ENCODE data around the gene SSTR1. TPM values are rescaled to one million over a fixed set of nuclear protein-coding genes. Genes with fewer than 3 reads are reported as not detected.
"Not testable (repeated sequence)": the region's sequence is repeated elsewhere in the genome, so short reads cannot be mapped to it uniquely, and the experiment has no call there.

Gene SSTR1, protein sequence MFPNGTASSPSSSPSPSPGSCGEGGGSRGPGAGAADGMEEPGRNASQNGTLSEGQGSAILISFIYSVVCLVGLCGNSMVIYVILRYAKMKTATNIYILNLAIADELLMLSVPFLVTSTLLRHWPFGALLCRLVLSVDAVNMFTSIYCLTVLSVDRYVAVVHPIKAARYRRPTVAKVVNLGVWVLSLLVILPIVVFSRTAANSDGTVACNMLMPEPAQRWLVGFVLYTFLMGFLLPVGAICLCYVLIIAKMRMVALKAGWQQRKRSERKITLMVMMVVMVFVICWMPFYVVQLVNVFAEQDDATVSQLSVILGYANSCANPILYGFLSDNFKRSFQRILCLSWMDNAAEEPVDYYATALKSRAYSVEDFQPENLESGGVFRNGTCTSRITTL
- 0.37 TPM for total RNA-seq
- long read RNA-seq, partial matches to known transcripts, result 0 of 1 reads
- long read RNA-seq, other reads (novel, unspliced or antisense), result 1 of 1 reads

- peak; percentile 23 for DNase-seq
- ATAC-seq, result no peak
- intact Hi-C loops (cut with micrococcal nuclease), result no loop called here
Observed at GRCh38 chr14:38207736-38208617, at the start of gene SSTR1. SSTR1 (plus strand) TSS chr14:38207904; CDS start chr14:38209390, 1,486 bp downstream.

GRCh38 chr14:38158468-38158867 lies 49.2 kb upstream of the SSTR1 start:
- intact Hi-C loops (cut with micrococcal nuclease), result no loop called here
- ATAC-seq, result no peak
- no peak for DNase-seq

GRCh38 chr14:38168416-38168815 lies 39.3 kb upstream of the SSTR1 start:
- ATAC-seq (no peak), DNase-seq (no peak)
- intact Hi-C loops (cut with micrococcal nuclease), result no loop called here

- intact Hi-C loops (cut with micrococcal nuclease), result no loop called here
- no peak for DNase-seq
- ATAC-seq, result no peak
Observed at GRCh38 chr14:38171197-38171596, 36.5 kb upstream of the SSTR1 start.

- intact Hi-C loops (cut with micrococcal nuclease), result no loop called here
- no peak for DNase-seq
- ATAC-seq, result no peak
Observed at GRCh38 chr14:38174711-38175110, 33.0 kb upstream of the SSTR1 start.

DNA sequence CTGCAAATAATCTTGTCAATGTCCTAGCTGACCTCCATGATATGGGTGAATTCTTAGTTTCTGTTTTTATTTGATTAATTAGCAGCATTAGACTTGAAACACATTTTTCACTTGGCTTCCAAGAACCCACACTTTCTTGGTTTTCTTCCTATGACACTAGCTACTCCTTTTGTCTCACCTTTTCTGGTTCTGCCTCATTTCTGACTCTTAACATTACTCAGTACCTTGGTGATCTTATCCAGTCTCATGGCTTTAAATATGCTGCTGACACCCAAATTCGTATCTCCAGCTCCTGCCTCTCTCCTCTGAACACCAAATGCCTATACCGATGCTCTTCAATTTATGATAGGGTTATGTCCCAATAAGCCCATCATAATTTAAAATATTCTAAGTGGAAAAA lies 32.0 kb upstream of the SSTR1 start:
- ATAC-seq, result no peak
- intact Hi-C loops (cut with micrococcal nuclease), result no loop called here
- DNase-seq, result no peak

GRCh38 chr14:38176379-38176778 lies 31.3 kb upstream of the SSTR1 start:
- intact Hi-C loops (cut with micrococcal nuclease), result no loop called here
- ATAC-seq (no peak), DNase-seq (no peak)

DNA sequence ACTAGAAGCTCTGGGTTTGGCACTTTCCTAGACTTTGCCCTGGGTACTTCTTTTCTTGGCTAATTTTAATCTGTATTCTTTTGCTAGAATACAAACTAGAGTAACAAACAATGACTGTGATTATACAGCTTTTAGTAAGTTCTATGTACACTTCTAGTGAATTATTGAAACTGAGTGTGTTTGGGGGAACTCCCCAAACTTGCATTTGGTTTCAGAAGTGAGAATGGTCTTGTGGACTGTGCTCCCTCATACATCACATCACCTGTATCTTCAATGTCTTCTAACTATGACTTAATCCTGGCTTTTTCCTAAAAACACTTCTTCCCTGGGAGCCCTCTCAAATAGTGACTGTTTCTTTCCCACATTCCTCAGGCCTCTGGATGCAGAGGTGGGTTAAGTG lies 23.6 kb upstream of the SSTR1 start:
- DNase-seq (no peak), ATAC-seq (no peak)
- intact Hi-C loops (cut with micrococcal nuclease), result no loop called here

GRCh38 chr14:38185671-38186070 lies 22.0 kb upstream of the SSTR1 start:
- DNase-seq (no peak), ATAC-seq (no peak)
- intact Hi-C loops (cut with micrococcal nuclease), result no loop called here

- no peak for ATAC-seq
- intact Hi-C loops (cut with micrococcal nuclease), result no loop called here
Observed at GRCh38 chr14:38186216-38186615, 21.5 kb upstream of the SSTR1 start.

DNA sequence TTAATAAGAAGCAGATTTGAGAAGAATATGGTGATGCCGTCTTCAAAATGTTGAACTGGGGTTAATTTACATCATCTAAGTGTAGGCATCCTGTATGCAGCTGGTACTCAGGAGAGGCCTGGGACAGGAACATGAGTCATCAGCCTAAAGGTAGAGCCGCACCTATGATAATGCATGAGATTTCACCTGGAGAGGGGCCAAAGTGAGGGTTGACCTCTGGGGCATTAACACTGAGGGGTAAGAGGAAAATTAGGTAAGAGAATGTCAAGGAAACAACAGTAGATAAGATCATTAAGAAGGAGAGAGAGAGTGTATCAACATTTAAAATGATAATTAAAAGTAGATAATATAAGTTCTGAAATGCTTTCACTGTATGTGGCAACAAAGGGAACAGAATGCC lies 20.2 kb upstream of the SSTR1 start:
- intact Hi-C loops (cut with micrococcal nuclease), result no loop called here
- ATAC-seq, result no peak

More at GRCh38 chr14:38186216-38186615, 21.5 kb upstream of the SSTR1 start:
- DNase-seq, result no peak

DNA sequence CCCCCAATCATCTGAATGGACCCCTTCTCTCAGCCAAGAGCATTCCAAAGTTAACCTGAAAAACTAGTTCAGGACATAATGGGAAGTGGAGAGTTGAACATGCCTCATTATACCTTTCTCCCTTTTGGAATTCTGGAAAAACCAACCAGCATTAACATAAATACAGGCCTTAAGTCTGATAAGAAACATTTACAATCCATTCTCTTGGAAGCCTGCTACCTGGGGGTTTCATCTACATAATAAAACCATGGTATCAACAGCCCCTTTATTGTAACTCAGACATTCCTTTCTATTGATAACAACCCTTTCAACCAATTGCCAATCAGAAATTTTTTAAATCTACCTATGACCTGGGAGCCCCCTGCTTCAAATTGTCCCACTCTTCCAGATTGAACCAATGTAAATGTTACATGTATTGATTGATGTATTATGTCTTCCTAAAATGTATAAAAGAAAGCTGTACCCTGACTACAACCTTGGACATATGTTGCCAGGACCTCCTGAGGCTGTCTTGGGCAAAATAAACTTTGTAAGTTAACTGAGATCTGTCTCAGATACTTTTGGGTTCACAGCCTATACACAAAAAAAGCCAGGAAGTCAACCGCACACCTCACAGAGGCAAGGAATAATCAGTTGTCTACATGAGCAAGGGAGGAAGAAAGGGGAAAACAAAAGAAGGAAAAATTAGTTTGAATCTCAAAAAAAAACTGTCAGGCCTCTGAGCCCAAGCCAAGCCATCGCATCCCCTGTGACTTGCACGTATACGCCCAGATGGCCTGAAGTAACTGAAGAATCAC lies 17.6 kb upstream of the SSTR1 start:
- intact Hi-C loops (cut with micrococcal nuclease), result no loop called here
- ATAC-seq (no peak), DNase-seq (no peak)

More for the DNA sequence above, 20.2 kb upstream of the SSTR1 start:
- no peak for DNase-seq

DNA sequence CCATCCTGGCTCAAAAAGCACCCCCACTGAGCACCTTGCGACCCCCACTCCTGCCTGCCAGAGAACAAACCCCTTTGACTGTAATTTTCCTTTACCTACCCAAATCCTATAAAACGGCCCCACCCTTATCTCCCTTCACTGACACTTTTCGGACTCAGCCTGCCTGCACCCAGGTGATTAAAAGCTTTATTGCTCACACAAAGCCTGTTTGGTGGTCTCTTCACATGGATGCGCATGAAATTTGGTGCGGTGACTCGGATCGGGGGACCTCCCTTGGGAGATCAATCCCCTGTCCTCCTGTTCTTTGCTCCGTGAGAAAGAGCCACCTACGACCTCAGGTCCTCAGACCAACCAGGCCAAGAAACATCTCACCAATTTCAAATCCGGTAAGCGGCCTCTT lies 16.9 kb upstream of the SSTR1 start:
- intact Hi-C loops (cut with micrococcal nuclease); DNase-seq; ATAC-seq: not testable (repeated sequence)

GRCh38 chr14:38191491-38191890 lies 16.2 kb upstream of the SSTR1 start:
- DNase-seq; intact Hi-C loops (cut with micrococcal nuclease); ATAC-seq: not testable (repeated sequence)

DNA sequence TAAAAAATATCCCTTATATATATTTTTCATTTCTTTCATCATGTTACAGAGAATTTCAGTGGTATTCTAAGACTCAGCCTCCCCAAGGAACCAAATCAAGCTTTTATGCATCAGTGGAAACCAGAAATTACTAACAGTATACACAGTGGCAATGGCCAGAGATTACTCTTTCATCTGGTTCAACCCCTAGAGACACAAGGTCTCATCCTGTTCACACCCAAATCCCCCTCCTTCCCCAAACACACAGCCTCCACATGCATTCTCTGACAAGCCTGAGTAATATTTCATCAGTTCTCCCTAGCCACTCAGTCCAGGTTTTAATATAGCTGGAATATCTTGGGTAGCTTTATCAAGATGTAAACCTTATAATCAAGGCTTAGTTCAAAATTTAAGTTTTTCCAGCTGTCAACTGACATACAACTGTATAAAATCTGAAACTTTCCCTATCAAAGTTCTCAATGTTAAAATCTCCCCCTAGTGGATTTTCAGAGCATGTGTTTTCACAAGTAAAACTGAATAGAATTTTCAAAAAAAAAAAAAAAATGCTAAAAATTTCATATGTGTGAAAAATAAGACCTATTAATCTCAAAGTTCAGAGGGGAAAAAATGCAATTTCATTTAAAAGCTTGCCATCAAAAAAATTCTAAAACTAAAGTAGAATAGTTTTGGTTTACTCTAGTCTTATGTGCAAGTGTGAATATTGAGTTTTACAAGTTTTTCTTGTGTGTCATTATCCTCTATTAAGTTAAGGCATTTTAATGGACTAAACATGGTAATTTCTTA lies 10.5 kb upstream of the SSTR1 start:
- intact Hi-C loops (cut with micrococcal nuclease), result no loop called here
- DNase-seq (no peak), ATAC-seq (no peak)

- no peak for ATAC-seq
- intact Hi-C loops (cut with micrococcal nuclease), result no loop called here
- DNase-seq, result no peak
Observed at GRCh38 chr14:38197784-38198335, 9.8 kb upstream of the SSTR1 start.

- ATAC-seq, result no peak
- no peak for DNase-seq
- intact Hi-C loops (cut with micrococcal nuclease), result no loop called here
Observed at GRCh38 chr14:38198425-38198824, 9.3 kb upstream of the SSTR1 start.

DNA sequence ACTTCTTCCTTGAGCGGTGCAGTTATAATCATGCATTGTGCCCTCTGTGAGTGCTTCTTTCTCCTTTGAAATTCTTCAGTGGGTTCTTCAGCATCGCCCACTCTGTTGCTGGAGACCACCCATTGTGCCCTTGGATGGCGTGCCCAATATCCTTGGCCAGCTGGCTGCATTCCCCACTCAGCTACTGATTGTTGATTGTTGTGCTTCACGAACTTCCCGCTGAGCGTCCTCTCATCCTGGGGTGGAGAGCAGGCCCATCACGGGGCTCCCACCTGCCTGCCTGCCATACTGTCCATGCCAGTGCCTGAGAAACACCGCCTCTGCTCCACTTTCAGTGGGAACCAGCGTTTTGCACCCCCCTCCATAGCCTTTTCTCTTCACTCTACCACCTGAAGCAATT lies 8.6 kb upstream of the SSTR1 start:
- intact Hi-C loops (cut with micrococcal nuclease), result no loop called here
- DNase-seq, result no peak

More for the DNA sequence above, 8.6 kb upstream of the SSTR1 start:
- no peak for ATAC-seq
